HG02840 (cell line): ENCODE results near the gene SPACA1.

Experiments
- ATAC-seq: cut with Tn5 transposase; IDR thresholded peaks from one replicate; pipeline ENCODE4 v1.9.1; 2021; ENCODE audit warnings: mild to moderate bottlenecking, moderate library complexity, moderate number of reproducible peaks; ENCODE audit not compliant: unreplicated experiment, low FRiP score

The SPACA1 gene

DNA sequence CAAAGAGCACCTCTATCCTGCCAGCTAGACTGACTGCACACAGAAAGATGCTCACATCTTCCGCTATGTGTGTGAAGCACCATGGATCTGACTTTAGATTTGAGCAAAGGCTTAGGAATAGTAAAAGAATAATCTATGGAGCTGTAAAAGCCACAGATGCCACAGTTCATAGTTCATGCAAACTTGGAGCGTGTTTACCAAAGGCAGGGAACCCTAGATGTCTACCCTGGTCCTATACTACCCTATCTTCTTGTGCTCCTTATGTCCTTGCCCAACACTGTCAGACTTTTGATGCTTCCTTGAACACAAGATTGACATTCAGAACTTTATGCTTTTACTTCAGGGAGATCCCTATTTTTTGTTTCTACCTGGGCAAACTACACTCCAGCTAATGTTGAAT lies 39.2 kb downstream of the SPACA1 start:
- ATAC-seq, result no peak

GRCh38 chr6:88089708-88090107 lies 42.1 kb downstream of the SPACA1 start:
- ATAC-seq, result no peak

- no peak for ATAC-seq
Measured at GRCh38 chr6:88105741-88106340, 58.2 kb downstream of the SPACA1 start.

DNA sequence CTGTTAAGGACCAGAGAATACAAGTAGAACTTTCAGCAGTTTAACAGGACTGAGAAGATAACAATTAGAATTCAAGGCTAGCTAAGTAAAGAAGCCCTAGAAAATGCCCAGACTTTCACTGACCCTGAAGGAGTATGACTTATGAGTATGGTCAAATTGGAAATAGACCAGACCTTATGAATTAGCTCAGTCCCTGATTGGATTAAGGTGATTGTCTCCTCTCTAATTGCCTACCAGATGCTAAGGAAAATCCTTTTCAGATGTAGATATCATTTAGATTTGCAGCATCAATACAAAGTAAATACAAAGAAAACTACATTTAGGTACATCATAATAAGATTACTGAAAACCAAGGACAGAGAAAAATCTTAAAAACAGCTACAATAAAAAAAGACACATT lies 59.6 kb downstream of the SPACA1 start:
- no peak for ATAC-seq

- no peak for ATAC-seq
Measured at GRCh38 chr6:88111991-88112390, 64.3 kb downstream of the SPACA1 start.

- no peak for ATAC-seq
Measured at GRCh38 chr6:88114838-88115237, 67.2 kb downstream of the SPACA1 start.

- ATAC-seq, result no peak
Measured at GRCh38 chr6:88115307-88115706, 67.7 kb downstream of the SPACA1 start.

DNA sequence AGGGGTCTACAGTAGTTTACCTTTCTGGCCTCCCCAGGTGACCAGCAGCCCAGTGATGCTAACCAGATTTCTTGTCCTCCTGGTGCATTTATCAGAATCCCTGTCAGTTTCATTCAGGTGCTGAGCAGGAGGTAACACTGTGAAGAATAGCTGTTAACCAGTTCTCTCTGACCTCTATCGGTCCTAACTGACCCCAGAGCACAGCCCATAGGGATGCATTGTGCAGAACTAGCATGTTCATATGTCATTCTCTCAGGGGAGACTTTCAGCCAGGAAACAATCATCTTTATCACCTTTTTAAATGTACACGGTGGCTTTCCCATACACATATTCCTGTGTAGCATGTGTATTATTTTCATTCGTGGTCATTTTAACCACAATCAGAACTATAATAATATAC lies 68.6 kb downstream of the SPACA1 start:
- ATAC-seq, result no peak
